Spleen (tissue), 7 donors: Measurements from ENCODE around the gene CALHM3.

Experiments
- POLR2A ChIP-seq, 3 donors: fragments of 450-650 bp; IDR thresholded peaks; one replicate each; pipeline ENCODE4 v1.5.1; 2017; ENCODE audit warnings: antibody characterized with exemption in 3 of 3, mild to moderate bottlenecking in 1 of 3
- POLR2AphosphoS5 ChIP-seq, 3 donors: sonication (generic); formaldehyde crosslinking; IDR thresholded peaks; one replicate each; pipeline ENCODE4 v1.5.1; 2017; ENCODE audit warnings: antibody characterized with exemption in 3 of 3
- TF ChIP-seq, protein P1 (sequence below), 11 experiments: fragments of 200-600 bp in 7 of 11; fragments of 450-650 bp in 4 of 11; sonication (generic) in 4 of 11; IDR thresholded peaks in 8 of 11; conservative IDR thresholded peaks in 3 of 11; 1 replicate in 7 of 11; 2 replicates in 4 of 11; pipeline versions ENCODE4 v1.4.0 to v1.8.0; 2016 to 2021; ENCODE audit warnings: antibody characterized with exemption in 11 of 11, inconsistent platforms in 4 of 11, mild to moderate bottlenecking in 1 of 11
- donor health status: DM: no; HTN: no; CAD: no; lungs with moderate emphysema.
- donor health status: DM: no; HTN: no; CAD: no.
- donor health status: DM: no; HTN: no; CAD: no.

DNA sequence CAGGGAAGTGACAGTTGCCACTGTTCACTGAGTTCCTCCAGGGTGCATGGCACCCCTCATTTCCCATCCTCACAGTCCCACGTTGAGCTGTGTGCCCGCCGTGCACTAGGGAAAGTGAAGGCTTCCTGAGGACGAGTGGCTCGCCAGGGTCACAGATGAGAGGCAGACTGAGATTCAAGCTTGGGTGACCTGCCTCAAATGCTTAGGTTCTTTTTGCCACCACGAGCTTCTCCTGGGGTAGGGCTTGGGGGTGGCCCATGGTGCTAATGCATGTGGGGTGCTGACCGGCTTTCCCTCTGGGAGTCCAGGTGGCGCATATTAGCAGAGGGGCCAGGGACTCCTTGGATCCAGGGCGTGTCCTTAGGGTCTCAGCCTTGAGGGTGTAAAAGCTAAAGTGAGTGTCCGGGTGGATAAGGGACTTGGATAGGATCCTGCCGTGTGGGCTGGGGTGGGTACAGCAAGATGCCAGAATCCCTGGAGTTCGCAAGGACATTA, 28.8 kb downstream of the CALHM3 start:
- TF ChIP-seq POLR2A (IDR thresholded peaks at IDR 0.05): no peak
- TF ChIP-seq, protein P1, sequence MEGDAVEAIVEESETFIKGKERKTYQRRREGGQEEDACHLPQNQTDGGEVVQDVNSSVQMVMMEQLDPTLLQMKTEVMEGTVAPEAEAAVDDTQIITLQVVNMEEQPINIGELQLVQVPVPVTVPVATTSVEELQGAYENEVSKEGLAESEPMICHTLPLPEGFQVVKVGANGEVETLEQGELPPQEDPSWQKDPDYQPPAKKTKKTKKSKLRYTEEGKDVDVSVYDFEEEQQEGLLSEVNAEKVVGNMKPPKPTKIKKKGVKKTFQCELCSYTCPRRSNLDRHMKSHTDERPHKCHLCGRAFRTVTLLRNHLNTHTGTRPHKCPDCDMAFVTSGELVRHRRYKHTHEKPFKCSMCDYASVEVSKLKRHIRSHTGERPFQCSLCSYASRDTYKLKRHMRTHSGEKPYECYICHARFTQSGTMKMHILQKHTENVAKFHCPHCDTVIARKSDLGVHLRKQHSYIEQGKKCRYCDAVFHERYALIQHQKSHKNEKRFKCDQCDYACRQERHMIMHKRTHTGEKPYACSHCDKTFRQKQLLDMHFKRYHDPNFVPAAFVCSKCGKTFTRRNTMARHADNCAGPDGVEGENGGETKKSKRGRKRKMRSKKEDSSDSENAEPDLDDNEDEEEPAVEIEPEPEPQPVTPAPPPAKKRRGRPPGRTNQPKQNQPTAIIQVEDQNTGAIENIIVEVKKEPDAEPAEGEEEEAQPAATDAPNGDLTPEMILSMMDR (IDR thresholded peaks at IDR 0.05 in 8 of 11, conservative IDR thresholded peaks at IDR 0.05 in 3 of 11): no peak
- no peak for TF ChIP-seq POLR2AphosphoS5 (IDR thresholded peaks at IDR 0.05)
